Transverse colon (tissue), 4 donors: ENCODE data around the gene PTTG1.

Source experiments
- POLR2AphosphoS5 ChIP-seq, 3 donors: sonication (generic); formaldehyde crosslinking; IDR thresholded peaks; one replicate each; pipeline ENCODE4 v1.6.1; 2016; ENCODE audit warnings: antibody characterized with exemption in 3 of 3
- TF ChIP-seq, protein P1 (sequence below), 5 experiments: fragments of 200-600 bp in 3 of 5; fragments of 450-650 bp in 2 of 5; sonication (generic) in 3 of 5; IDR thresholded peaks; 1 replicate in 2 of 5; 2 replicates in 3 of 5; pipeline ENCODE4 v1.5.1; 2016 to 2017; ENCODE audit warnings: antibody characterized with exemption in 5 of 5, inconsistent platforms in 3 of 5, mild to moderate bottlenecking in 2 of 5, moderate library complexity in 1 of 5

DNA sequence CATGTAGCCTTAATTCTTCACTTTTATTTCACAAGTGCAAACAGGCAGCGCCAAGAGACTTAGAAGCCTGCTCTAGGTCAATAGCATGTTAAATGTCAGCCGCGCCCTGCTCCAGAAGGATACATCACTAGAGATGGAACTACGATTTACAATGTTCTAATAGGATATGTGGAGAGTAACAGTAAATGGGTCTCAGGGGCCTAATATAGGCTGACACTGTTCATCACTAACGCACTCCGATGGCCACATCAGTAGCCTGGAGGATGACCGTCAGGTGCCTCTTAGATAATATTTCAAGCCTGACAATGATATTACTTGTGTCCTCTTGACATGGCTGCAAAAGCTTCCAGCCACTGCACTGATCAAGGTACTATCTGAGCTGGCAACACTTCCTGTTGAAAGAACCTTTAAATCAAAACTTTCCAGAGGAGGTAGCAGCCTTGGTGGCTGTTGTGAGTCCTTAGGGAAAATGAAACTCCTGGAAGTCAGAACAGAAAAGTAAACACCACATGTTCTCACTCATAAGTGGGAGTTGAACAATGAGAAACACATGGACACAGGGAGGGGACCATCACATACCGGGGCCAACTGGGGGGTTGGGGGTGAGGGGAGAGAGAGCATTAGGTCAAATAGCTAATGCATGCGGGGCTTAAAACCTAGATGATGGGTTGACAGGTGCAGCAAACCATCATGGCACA lies 35.0 kb downstream of the PTTG1 start:
- TF ChIP-seq, protein P1, sequence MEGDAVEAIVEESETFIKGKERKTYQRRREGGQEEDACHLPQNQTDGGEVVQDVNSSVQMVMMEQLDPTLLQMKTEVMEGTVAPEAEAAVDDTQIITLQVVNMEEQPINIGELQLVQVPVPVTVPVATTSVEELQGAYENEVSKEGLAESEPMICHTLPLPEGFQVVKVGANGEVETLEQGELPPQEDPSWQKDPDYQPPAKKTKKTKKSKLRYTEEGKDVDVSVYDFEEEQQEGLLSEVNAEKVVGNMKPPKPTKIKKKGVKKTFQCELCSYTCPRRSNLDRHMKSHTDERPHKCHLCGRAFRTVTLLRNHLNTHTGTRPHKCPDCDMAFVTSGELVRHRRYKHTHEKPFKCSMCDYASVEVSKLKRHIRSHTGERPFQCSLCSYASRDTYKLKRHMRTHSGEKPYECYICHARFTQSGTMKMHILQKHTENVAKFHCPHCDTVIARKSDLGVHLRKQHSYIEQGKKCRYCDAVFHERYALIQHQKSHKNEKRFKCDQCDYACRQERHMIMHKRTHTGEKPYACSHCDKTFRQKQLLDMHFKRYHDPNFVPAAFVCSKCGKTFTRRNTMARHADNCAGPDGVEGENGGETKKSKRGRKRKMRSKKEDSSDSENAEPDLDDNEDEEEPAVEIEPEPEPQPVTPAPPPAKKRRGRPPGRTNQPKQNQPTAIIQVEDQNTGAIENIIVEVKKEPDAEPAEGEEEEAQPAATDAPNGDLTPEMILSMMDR (IDR thresholded peaks at IDR 0.05), result no peak
- no peak for TF ChIP-seq POLR2AphosphoS5 (IDR thresholded peaks at IDR 0.05)
